MCF 10A (cell line): ENCODE data around the gene NHERF1. TPM values are rescaled to one million over a fixed set of nuclear protein-coding genes. Genes with fewer than 3 reads are reported as not detected.

ENCODE experiments used
- BruUV-seq: library from RNA; stranded (reverse); fragments of 400-500 nt; replicated peaks from 2 replicates; lab custom pipeline; 2021; lab: Mats Ljungman, UMichigan
- CTCF ChIA-PET: fragments of 300-600 bp; sonication (Branson Sonifier 250); formaldehyde crosslinking; extraction: SDS; loops from one replicate; lab custom pipeline; 2021; ENCODE audit warnings: antibody characterized with exemption, inconsistent platforms; lab: Yijun Ruan, JAX
- POLR2A ChIA-PET: fragments of 300-600, 350-650 bp; sonication (Branson Sonifier 250); formaldehyde crosslinking; extraction: SDS; loops from one replicate; lab custom pipeline; 2020; ENCODE audit warnings: antibody characterized with exemption, inconsistent platforms; lab: Yijun Ruan, JAX
- DNase-seq: peaks from one replicate; pipeline ENCODE4 v3.0.0-alpha.2; 2018; ENCODE audit not compliant: unreplicated experiment
- H3K27ac Mint-ChIP-seq: one replicate; pipeline ENCODE4 v1.8.0; 2022; ENCODE audit warnings: mild to moderate bottlenecking, low read depth, mixed read lengths; ENCODE audit not compliant: unreplicated experiment
- H3K27me3 Mint-ChIP-seq: one replicate; pipeline ENCODE4 v1.8.0; 2022; ENCODE audit warnings: mixed read lengths; ENCODE audit not compliant: insufficient read depth, unreplicated experiment
- H3K36me3 Mint-ChIP-seq: one replicate; pipeline ENCODE4 v1.8.0; 2022; ENCODE audit warnings: mild to moderate bottlenecking, moderate library complexity, mixed read lengths; ENCODE audit not compliant: insufficient read depth, unreplicated experiment
- H3K4me1 Mint-ChIP-seq: one replicate; pipeline ENCODE4 v1.8.0; 2022; ENCODE audit warnings: mixed read lengths; ENCODE audit not compliant: insufficient read depth, unreplicated experiment
- H3K4me3 Mint-ChIP-seq: one replicate; pipeline ENCODE4 v1.8.0; 2022; ENCODE audit warnings: mild to moderate bottlenecking, moderate library complexity, mixed read lengths; ENCODE audit not compliant: unreplicated experiment
- H3K9me3 Mint-ChIP-seq: one replicate; pipeline ENCODE4 v1.8.0; 2022; ENCODE audit warnings: mixed read lengths; ENCODE audit not compliant: unreplicated experiment
- intact Hi-C: fragments of 100-400 bp; cut with micrococcal nuclease; formaldehyde crosslinking; loops from 2 replicates; pipeline ENCODE4 v1.14.1; 2022
- total RNA-seq: library from RNA; stranded (reverse); gene quantifications from 2 replicates; pipeline ENCODE4 v1.2.3, GENCODE V29; 2022
- TF ChIP-seq, protein P1 (sequence below): fragments of 200-600 bp; IDR thresholded peaks from one replicate; pipeline ENCODE4 v1.8.0; 2022; ENCODE audit warnings: antibody characterized with exemption, mild to moderate bottlenecking; ENCODE audit not compliant: unreplicated experiment

NHERF1 gene
- total RNA-seq, 1 experiment from 2014 or later: 25.3 TPM

DNA sequence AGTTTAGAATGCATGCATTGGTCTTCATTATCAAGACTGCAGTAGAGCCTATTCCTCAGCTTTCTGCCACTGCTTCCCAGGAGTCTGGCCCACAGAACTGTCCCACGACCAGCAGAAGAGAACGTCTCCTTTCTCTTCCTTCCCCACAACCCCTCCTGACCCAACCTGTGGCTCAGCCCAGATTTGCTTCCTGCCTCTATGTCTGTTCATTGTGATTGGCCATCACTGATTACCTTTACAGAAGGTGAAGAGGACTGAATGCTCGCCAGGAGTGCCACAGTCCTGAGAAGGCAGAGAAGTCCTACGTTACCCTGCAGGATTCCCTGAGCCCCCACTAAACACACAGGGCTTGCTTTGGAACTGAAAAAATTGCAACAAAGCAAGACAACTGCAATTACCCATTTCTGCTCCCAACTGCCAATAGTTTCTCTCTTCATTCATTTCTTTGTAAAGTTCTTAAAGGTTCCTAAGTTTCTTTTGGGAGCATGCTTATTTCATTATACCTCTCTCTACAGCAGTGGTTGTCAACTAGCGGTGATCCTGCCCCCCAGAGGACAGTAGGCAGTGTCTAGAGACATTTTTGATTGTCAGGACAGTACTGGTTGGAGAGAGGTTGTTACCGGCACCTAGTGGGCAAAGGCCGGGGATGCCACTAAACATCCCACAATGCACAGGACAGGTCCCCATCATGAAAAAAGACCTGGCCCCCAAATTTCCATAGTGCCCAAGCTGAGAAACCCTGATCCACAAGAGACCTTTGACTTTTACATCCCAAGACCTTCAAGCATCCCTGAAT, 32.2 kb downstream of the NHERF1 start:
- no peaks in the 10 kb centered on the region for H3K36me3 Mint-ChIP-seq
- peaks cover 7% of the 10 kb centered on the region for H3K4me1 Mint-ChIP-seq
- peak; percentile 57 for DNase-seq
- H3K27me3 Mint-ChIP-seq: no peaks in the 10 kb centered on the region
- CTCF ChIA-PET: interaction anchor here (1.0 to 2.5 kb wide), 4 partner anchors 10 to 11 kb away, joined by 3 to 9 read pairs (median 5); no protein-coding TSS in a partner anchor
- H3K4me3 Mint-ChIP-seq: no peak overlapping the region
- TF ChIP-seq, protein P1, sequence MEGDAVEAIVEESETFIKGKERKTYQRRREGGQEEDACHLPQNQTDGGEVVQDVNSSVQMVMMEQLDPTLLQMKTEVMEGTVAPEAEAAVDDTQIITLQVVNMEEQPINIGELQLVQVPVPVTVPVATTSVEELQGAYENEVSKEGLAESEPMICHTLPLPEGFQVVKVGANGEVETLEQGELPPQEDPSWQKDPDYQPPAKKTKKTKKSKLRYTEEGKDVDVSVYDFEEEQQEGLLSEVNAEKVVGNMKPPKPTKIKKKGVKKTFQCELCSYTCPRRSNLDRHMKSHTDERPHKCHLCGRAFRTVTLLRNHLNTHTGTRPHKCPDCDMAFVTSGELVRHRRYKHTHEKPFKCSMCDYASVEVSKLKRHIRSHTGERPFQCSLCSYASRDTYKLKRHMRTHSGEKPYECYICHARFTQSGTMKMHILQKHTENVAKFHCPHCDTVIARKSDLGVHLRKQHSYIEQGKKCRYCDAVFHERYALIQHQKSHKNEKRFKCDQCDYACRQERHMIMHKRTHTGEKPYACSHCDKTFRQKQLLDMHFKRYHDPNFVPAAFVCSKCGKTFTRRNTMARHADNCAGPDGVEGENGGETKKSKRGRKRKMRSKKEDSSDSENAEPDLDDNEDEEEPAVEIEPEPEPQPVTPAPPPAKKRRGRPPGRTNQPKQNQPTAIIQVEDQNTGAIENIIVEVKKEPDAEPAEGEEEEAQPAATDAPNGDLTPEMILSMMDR: peak; percentile 24
- no peak overlapping the region for H3K27ac Mint-ChIP-seq
- no TSS peak for BruUV-seq
- H3K9me3 Mint-ChIP-seq: no peaks in the 10 kb centered on the region
- intact Hi-C loops: no loop called here
- POLR2A ChIA-PET: no interaction called here

DNA sequence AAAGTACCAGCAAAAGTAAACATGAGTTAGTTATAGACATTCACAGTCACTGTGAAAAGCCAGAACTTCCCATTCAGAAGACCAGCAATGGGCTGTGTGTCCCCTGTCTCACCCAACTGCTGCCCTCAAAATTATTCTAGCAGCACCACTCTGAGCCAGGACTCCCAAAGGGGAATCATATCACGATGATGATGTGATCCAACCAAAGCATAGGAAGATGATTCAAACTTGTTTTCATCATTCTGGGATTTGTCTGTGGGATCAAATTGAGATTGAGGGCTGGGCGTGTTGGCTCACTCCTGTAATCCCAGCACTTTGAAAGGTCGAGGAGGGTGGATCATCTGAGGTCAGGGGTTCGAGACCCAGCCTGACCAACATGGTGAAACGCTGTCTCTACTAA, 34.1 kb downstream of the NHERF1 start:
- Mint-ChIP-seq H3K9me3 (no peaks in the 10 kb centered on the region), H3K27me3 (no peaks in the 10 kb centered on the region), H3K27ac (no peak overlapping the region), H3K36me3 (peaks cover 9% of the 10 kb centered on the region), H3K4me3 (no peak overlapping the region), H3K4me1 (peaks cover 6% of the 10 kb centered on the region)
- TF ChIP-seq, protein P1: no peak
- no TSS peak for BruUV-seq
- POLR2A ChIA-PET: no interaction called here
- CTCF ChIA-PET: interaction anchor here (2.4 to 2.5 kb wide), 2 partner anchors 8 to 12 kb away, joined by 6 to 9 read pairs; no protein-coding TSS in a partner anchor
- DNase-seq: no peak
- intact Hi-C loops: no loop called here

DNA sequence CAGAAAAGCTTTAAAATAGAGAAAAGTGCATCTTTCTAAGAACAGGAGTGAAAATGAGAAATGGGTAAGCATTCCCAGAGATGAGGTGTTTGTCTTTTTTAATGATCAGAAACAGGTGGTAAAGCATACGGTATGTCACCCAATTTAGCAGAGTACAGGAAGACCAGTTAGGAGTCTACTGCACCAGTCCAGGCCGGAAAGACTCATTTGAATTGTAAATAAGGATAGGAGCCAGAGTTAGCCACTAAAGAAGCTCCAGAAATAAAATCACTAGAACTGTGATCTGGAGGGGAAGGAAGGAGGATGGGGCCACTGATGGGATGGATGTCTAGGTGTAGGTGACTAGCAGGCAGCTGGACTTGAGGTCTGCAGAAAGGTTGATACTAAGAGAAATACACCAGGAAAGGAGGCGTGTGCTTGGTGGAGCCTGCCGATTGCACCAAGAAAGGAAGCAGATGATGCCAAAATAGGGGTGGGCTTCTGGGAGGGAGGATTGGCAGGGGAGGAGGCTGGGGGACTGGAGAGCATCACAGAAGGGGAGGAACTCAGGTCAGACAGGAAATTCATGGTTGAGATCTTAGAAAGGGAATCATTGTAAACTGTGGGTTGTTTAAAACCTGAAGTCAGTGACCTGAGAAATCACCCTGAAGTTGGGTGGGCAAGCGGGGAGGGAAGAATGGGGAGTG, 35.8 kb downstream of the NHERF1 start:
- Mint-ChIP-seq H3K4me3 (no peak overlapping the region), H3K27me3 (no peaks in the 10 kb centered on the region), H3K4me1 (peaks cover 6% of the 10 kb centered on the region), H3K36me3 (peaks cover 9% of the 10 kb centered on the region), H3K27ac (no peak overlapping the region), H3K9me3 (no peaks in the 10 kb centered on the region)
- intact Hi-C loops: no loop called here
- no peak for DNase-seq
- POLR2A ChIA-PET: interaction anchor here (0.6 kb wide), 1 partner anchor 120 kb away, joined by 3 read pairs; no protein-coding TSS in a partner anchor
- TF ChIP-seq, protein P1: no peak
- no TSS peak for BruUV-seq
- CTCF ChIA-PET: interaction anchor here (0.6 to 1.0 kb wide), 3 partner anchors 81 to 454 kb away, joined by 3 to 5 read pairs (median 3); no protein-coding TSS in a partner anchor
